GM12891 (cell line): Measurements from ENCODE around the gene SMIM35.
"Not testable (repeated sequence)": the region's sequence is repeated elsewhere in the genome, so short reads cannot be mapped to it uniquely, and the experiment has no call there.

Experiments used
- PAX5 ChIP-seq: IDR thresholded peaks from 2 replicates; pipeline ENCODE4 v1.6.1; 2011; ENCODE audit warnings: low read length, moderate library complexity, mild to moderate bottlenecking; ENCODE audit not compliant: insufficient read depth, severe bottlenecking
- POLR2A ChIP-seq: IDR thresholded peaks from 2 replicates; pipeline ENCODE4 v1.6.1; 2011; ENCODE audit warnings: low read depth, low read length, control low read depth
- POLR2AphosphoS5 ChIP-seq: IDR thresholded peaks from 2 replicates; pipeline ENCODE4 v1.6.1; 2011; ENCODE audit warnings: low read depth, low read length, control low read depth
- POU2F2 ChIP-seq: IDR thresholded peaks from 2 replicates; pipeline ENCODE4 v1.6.1; 2011; ENCODE audit warnings: low read depth, mild to moderate bottlenecking, control low read depth, low read length, moderate library complexity
- SPI1 ChIP-seq: IDR thresholded peaks from 2 replicates; pipeline ENCODE4 v1.6.1; 2011; ENCODE audit warnings: low read depth, low read length, control low read depth
- TAF1 ChIP-seq: IDR thresholded peaks from 2 replicates; pipeline ENCODE4 v1.6.1; 2011; ENCODE audit warnings: low read depth, low read length, control low read depth

- not testable (repeated sequence) for TF ChIP-seq TAF1, POLR2A, POLR2AphosphoS5, PAX5, SPI1, POU2F2
These were observed 109.0 kb downstream of the SMIM35 start for GRCh38 chr11:117977612-117978264.
